ENCODE measurements around the gene EXOSC10. TPM values are rescaled to one million over a fixed set of nuclear protein-coding genes. Genes with fewer than 3 reads are reported as not detected.

The EXOSC10 gene
- total and polyA plus RNA-seq, 12 donors = 18.4 to 34.7 (median 21.4) TPM

- no peak for ATAC-seq
- intact Hi-C loops (cut with DNase I) = loop anchor here in 3 of 10 donors (10.0 kb wide), 2 partner anchors 204 to 694 kb away; no protein-coding TSS in a partner anchor
Measured at GRCh38 chr1:11030865-11031264, 68.8 kb downstream of the EXOSC10 start.

GRCh38 chr1:11028018-11028417 is 71.7 kb downstream of the EXOSC10 start:
- Histone ChIP-seq H3K9me3 (no peaks in the 10 kb centered on the region), H3K4me3 (no peak overlapping the region), H3K27me3 (no peaks in the 10 kb centered on the region), H3K36me3 (peaks cover 0 to 80% (median 31%) of the 10 kb centered on the region in 9 donors), H3K27ac (no peak overlapping the region), H3K4me1 (no peaks in the 10 kb centered on the region)
- WGBS, 2 donors = 94 to 98% methylated on average over 3 of the region's 3 CpGs
- no peak for DNase-seq
- TF ChIP-seq CTCF (IDR thresholded peaks at IDR 0.05) = no peak
- no peak for ATAC-seq
- intact Hi-C loops (cut with DNase I) = loop anchor here in 1 of 10 donors (10.0 kb wide), 1 partner anchor 67 kb away; the partner anchor contains the start of gene EXOSC10

More at GRCh38 chr1:11030865-11031264, 68.8 kb downstream of the EXOSC10 start:
- TF ChIP-seq CTCF (IDR thresholded peaks at IDR 0.05) = no peak
- Histone ChIP-seq H3K4me3 (no peak overlapping the region), H3K27ac (no peak overlapping the region), H3K4me1 (no peaks in the 10 kb centered on the region), H3K9me3 (no peaks in the 10 kb centered on the region), H3K27me3 (no peaks in the 10 kb centered on the region), H3K36me3 (peaks cover 0 to 51% (median 14%) of the 10 kb centered on the region in 9 donors)
- DNase-seq = no peak
- 85 to 92% methylated on average over 9 of the region's 9 CpGs for WGBS, 2 donors

DNA sequence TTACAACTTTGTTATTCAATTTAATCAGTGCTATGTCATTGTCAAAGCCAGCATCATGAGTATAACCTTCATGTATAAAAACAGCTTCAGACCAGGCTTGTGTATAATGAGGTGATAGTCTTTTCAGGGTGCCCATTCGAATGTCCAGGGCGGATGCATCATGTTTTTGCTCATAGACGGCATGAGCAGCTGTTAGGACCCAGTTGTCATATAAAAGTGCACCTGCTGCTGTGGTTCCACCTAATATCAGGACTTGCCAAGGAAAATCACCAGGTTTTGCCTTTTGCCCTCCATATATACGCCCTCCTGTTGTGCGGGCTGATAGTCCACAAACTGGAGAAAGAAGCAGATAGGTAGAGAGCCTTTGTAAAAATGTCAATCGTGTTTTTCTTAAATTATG is 72.4 kb downstream of the EXOSC10 start:
- Histone ChIP-seq H3K9me3 (no peaks in the 10 kb centered on the region), H3K27me3 (no peaks in the 10 kb centered on the region), H3K27ac (no peak overlapping the region), H3K36me3 (peaks cover 0 to 87% (median 38%) of the 10 kb centered on the region in 9 donors), H3K4me3 (no peak overlapping the region), H3K4me1 (no peaks in the 10 kb centered on the region)
- DNase-seq = no peak
- WGBS, 2 donors = 75 to 76% methylated on average over 6 of the region's 6 CpGs
- no peak for ATAC-seq
- TF ChIP-seq CTCF (IDR thresholded peaks at IDR 0.05) = no peak
- intact Hi-C loops (cut with DNase I) = loop anchor here in 1 of 10 donors (10.0 kb wide), 1 partner anchor 67 kb away; the partner anchor contains the start of gene EXOSC10

DNA sequence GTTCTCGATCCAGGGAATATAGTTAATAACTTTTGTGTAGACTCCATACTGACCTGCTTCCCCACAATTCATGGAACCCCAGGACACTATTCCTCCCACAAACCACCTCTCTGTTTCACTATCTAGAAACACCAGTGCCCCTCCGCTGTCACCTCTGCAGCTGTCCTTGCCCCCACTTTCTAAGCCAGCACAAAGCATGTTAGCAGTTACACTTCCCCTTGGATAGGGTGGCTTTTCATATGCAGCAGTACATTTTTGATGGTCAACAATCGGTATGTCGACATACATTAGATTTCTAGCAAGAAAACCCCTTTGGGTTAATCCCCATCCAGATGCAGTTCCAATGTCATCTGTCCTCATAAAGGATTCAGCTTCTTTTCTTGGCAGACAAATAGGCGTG is 72.8 kb downstream of the EXOSC10 start:
- H3K4me3 ChIP-seq = no peak overlapping the region
- H3K9me3 ChIP-seq = no peaks in the 10 kb centered on the region
- 91 to 95% methylated on average over 5 of the region's 5 CpGs for WGBS, 2 donors
- H3K27me3 ChIP-seq = no peaks in the 10 kb centered on the region
- no peaks in the 10 kb centered on the region for H3K4me1 ChIP-seq
- DNase-seq (no peak), ATAC-seq (no peak)
- intact Hi-C loops (cut with DNase I) = loop anchor here in 1 of 10 donors (10.0 kb wide), 1 partner anchor 68 kb away; the partner anchor contains the start of gene EXOSC10
- TF ChIP-seq CTCF (IDR thresholded peaks at IDR 0.05) = no peak
- no peak overlapping the region for H3K27ac ChIP-seq
- H3K36me3 ChIP-seq = peaks cover under 1 to 91% (median 43%) of the 10 kb centered on the region in 9 donors
